ENCODE measurements around the gene GUCD1.
A peak's percentile ranks its signal among the peaks of the same experiment; 100 is the strongest.
"Not testable (repeated sequence)": the region's sequence is repeated elsewhere in the genome, so short reads cannot be mapped to it uniquely, and the experiment has no call there.

Gene GUCD1

DNA sequence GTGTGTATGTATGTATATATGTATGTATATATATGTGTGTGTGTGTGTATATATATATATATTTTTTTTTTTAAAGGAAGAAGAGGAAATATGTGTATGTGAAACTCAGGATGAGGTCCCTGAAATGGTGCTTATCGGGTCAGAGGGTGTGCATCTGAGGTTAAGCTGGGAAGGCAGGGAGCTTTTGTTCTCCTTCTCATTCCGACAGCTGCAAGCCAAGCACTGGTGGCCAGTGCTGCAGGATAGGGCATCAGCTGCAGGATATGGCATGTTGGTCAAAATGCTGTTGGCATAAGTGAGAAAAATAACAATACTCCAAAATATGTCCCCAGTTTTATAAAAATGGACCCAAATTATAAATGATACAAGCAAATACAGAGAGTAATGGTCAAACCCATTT, 8.3 kb upstream of the GUCD1 start:
- no peak for DNase-seq

DNA sequence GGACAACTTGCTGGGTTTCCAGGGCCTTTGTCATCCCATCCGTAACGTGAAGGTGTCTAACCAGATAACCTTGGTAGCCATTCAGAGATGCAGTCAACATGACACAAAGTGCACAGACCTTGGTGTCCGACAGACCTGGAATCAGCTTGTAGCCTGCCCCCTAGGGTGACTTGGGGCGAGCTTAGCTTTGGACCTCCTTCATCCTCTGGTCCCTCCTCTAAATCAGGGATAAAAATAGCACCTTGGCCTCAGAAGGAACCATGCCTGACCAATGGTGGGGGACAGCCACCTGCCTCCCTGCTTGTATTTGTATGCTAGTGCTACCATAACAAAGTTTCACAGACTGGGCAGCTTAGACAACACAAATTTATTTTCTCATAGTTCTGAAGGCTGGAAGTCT, 4.5 kb upstream of the GUCD1 start:
- DNase-seq, result no peak

DNA sequence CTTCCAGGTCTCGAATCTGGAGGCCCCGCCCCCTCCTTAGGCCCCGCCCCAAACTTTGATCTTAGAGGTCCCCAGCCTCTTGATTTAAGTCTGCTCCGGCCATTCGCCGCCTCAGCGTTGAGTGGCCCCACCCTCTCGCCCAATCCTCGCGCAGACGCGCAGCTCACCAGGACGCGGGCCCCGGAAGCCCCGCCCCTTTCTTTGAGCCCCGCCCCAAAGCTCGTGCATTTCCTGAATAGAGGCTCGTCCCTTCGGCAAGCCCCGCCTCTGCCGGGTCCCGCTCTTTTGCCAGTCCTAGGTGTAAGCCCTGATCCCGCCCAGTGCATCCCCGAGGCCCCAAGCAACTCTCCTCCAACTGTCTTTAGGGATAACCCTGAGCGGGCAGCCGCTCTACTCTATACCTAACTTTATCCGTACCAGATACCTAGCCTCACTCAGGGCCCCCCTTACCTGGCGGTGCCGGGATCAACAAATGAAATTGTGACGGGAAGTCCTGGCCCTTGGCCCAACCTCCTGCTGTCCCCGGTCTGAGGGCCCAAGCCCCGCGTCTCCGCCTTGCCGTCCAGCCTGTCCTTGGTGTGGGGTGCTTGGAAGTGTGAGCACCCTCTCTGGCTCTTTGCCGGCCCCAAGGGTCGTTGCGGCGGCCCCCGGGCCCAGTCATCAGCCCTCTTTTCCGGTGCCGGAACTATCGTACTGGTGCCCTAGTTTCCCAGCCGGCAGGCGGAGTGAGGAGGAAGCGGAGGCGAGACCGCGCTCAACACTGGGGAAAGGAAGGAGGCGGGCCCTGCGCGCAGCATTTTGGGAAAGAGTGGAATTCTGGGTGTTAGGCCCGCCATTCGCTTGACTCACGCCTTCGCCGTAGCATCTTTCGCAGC, 464 bp upstream of the GUCD1 start, which contains the start of gene SNRPD3:
SNRPD3 (plus strand) TSS at position 835 of the 875 bp plus-strand sequence. CDS start 1,676 bp downstream, outside the sequence.
- peak; percentile 100 for DNase-seq

DNA sequence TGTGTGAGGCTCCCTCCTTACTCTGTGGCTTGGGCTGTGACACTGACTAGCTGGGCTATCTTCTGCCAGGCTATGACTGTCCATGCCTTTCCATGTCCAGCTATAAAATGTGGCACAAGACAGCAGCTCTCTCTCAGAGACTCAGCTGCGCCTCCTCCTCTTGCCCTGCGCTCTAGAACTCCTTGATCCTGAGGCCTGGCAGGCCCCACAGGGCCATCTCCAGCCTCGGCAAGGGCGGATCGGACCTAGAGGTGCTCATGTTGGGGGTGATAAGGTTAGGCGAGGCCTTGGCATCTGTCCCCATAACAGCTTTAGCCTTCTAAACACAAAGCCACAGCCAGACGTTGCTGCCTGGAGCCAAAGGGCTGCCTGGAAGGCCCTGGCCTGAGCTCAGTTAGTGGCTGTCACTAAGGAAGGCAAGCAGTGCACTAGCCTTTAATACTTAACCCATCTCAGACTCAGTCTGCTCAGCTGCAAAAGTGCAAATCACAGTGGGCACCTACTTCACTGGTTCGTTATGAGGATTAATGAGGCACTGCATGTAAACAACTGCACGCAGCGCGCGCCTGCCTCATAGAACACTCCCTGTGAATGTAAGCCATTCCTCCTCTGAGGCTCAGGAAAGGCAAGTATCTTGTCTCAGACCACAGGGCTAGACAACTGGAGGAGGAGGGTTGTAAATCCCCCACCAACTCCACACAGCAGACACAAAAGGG, 1.2 kb downstream of the GUCD1 start:
- DNase-seq, result no peak

DNA sequence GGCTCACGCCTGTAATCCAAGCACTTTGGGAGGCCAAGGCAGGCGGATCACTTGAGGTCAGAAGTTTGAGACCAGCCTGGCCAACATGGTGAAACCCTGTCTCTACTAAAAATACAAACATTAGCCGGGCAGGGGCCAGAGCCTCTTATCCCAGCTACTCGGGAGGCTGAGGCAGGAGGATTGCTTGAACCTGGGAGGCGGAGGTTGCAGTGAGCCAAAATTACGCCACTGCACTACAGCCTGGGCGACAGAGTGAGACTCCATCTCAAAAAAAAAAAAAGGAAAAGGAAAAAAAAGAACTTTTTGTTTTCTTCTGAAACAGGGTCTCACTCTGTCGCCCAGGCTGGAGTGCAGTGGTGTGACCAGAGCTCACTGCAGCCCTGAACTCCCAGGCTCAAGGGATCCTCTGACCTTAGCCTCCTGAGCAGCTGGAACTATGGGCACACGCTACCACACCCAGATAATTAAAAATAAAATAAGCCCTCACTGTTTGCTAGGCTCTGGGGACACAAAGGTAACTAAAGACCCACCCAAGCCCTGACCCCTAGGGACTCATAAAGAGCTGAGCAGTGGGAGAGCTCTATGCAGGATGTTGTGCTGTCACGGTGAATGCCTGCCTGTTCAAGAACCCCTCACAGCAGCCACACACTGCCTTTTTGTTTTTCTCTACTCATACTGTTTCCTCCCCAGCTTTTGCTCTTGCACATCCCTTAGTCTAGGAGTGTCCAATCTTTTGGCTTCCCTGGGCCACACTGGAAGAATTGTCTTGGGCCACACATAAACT, 2.2 kb downstream of the GUCD1 start:
- DNase-seq, result not testable (repeated sequence)

DNA sequence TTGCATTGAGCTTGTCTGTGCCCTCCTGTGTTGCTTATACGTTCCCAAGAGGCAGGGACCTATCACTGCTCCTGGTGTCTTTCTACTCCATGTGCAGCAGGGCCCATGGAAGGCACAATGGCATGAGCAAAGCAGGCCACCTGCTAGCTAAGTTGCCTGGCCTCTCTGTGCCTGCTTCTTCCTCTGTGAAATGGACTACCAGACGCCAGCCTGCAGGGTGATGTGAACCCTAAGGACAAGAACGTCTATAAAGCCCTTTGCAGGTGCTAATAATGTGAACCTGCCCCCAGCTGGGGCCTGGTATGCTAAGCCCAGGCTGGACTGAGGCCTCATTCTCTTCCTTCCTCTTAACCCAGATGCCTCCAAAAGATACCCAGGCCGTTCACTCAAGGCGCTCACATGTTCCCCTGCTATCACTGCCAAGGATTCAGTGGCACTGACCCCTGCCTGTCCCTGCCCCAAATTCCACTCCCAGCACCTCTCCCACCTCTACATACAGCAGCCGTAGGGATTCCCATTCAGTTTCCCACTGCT, 4.0 kb downstream of the GUCD1 start:
- DNase-seq, result no peak

DNA sequence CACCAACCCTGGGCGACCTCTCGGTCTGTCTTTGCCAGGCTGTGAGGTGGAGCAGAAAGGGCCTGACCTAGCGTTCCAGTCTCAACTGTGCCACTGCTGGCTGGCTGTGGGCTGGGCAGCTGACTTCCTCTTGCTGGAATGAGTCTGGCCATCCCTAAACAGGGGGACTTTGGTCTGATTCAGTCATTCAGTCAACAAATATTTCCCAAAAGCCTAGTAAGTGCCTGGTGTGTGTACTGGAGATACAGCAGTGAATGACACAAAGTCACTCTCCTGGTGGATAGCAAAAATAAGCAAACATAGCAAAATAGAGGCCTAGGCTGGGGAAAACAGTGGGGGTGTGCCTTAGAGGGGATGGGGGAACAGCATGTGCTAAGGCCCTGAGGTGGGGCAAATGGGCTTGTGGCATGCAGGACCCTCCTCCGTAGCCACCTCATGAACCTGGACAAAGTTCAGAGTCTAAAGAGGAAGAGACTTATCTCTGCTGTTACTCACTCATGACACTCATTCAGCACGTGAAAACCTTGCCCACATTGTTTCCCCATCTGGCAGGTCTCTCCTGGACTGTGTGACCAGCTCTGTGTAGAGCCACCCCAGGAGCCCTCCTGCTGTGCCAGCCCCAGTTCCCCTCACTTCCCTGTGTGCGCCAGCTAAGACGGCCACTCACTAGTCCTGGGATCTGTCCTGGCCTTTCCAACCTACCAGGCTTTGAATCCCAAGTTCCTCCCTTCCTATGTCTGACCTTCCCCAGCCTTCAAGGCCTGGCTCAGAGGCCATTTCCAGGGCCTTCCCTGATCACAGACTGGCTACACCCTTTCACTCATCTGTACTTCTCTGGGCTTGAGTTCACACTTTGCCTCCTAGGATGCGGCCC, 4.7 kb downstream of the GUCD1 start:
- no peak for DNase-seq

DNA sequence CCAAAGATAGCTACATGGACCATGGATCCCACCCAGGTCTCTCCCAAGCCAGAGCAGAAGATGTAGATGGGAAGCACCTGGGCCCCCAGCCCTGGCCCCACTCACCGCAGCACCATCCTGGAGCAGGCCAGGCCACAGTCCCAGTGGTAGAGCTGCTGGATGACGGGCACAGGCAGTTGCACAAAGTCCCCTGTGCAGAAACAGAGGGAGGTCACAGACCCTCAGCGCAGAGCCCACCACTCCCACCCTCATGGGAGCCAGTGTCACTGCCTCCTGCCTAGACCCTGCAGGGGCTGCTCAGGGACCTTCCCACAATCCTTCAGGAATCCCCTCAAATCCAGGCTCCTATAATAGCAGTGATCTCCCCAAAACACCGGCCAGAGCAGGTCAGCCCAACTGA, 6.1 kb downstream of the GUCD1 start:
- no peak for DNase-seq

DNA sequence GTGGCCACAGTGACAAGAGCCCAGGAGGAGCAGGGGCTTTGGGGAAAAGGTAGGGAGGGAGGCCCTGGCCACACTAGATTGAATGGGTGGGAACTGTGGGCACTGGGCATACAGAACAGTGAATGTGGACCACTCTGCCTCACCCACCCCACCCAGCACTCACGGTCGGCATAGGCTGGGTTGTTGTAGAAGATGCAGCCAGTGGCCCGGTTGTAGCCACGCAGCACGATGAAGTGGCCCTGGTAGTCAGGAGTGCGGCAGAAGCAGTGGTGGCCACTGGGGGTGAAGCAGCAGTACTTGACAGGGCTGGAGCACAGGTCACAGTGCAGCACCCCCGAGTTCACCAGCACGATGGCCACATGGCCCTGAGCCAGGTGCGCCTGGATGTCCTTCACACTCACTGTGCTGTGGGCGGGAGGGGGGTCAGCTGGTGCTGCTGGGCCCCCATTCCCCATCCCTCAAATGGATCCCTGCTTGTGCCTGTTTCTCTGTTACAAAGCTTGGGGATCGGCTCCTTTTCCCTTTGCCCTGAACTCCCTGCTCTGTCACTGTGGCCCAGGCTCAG, 11.2 kb downstream of the GUCD1 start:
- DNase-seq, result no peak

DNA sequence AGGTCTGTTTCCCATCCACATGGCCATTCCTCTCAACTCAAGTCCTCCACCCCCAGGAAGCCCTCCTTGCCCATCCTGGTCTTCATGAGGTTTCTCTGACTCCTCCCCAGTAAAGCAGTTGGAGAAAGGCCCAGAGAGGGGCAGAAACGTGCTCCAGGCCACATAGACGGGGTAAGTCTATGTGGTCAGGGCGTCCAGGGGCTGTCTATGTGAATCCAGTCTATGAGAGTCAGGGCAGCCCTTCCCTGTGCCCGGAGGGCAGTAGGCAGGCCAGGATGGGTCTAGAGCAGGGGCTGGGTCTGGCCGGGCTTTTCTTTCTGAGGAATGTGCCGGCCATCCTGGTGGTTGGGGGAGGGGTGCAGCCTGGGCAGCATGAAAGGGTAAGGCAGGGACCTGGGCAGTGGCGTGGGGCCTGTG, 11.7 kb downstream of the GUCD1 start:
- DNase-seq, result no peak

DNA sequence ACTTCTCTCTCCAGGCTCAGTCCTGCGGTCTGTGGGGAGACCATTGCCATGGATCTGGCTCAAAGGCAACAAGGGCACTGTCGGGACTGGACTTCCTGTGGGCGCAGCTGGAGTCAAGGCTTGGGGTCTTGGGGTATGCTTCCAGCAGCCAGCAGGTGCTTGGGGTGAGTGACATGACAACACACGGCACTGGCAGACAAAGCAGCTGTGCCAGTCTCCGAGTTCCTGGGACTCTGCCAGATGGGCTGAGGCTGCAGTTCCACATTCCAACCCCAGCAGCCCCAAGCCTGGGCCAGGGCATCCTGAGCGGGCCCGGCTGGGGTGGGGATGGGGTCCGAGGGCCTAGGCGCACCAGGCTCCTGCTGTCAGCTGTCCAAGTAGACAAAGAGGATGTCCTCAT, 12.3 kb downstream of the GUCD1 start:
- DNase-seq, result no peak

DNA sequence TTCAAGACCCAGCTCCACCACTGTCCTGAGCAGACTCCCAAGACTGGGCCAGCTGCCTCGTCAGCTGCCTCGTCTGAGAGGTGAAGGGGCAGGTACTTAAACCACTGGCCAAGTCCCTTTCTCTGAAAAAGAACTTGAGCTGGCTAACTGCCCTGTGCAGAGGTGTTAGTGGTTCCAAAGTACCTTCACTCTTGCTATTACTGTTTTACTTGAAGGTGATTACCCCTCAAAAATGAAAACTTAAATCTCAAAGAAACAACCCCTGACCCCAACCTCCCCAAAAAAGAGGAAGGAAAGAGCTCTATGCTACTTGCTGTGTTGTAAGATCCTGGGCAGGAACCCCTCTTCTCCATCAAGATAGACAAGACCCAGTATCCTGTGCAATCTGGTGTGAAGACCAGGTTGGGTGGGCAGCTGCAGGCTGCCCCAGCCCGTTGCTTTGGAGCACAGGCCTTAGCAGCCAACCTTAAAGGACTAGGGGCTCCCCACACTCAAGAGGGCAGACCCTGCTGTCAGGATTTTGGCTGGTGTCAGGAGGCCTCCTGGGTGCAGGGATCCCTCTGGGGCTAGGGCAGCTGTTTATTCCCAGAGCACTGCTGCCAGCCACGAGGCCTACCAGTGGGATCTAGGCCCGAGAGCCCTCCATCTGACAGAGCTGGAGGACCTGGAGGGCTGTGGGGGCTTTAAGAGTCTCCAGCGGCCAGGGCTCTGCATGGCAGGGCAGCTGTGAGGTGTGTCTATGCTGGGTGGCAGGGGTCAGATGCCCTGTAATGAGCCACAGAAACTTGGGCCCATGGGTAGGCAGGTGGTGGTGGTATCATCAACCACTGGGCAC, 13.0 kb downstream of the GUCD1 start:
- no peak for DNase-seq

DNA sequence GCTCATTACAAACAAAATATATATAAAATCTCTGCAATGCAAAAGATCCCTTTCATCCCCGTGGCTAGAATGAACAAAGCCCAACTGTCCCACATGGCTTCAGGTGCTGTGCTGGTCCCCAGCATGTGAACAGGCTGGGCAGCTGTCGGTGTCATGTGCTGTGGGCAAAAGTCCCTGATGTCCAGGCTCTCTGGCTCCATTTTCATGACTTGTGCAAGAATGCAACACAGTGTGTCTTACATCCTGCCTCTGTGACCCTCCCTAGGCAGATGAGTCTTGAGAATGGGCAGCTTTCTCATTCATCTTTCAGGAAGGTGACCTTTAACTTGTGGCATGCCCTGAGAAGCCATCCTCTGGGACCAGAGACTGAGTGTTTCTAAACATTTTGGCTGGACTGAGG, 14.5 kb downstream of the GUCD1 start:
- DNase-seq, result no peak

DNA sequence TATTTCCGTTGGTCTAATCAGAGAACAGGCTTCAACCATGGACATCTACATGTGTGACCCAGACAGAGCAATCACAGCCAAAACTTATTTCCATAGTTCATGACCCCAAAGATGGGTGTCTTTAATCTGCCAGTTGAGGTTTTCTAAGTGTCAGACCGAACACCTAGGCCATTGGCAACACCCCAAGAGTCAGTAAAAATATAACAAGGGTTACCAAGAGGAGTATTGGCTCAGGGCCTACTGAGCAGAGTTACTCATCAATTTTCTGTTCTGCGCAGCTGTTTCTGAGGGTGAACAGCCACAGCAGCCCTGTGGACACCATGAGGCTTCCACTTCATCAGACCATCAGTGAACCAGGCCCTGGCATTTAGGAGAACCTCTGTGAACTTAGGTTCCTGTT, 18.8 kb downstream of the GUCD1 start:
- no peak for DNase-seq

DNA sequence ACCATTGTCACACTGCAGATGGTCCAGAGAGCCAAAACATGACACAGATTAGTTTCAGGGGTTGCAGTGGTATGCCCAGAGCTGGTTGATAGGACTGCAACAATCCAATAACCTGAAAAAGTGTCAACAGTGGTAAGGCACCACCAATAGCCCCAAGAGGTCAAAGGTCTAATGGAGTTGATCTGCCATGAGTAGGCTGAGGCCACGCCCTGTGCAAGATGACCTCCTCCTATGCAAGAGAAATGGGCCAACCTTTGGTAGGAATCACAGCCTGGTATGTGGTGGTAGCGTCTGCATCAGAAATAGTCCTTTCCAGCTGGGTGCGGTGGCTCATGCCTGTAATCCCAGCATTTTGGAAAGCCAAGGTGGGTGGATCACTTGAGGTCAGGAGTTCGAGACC, 19.6 kb downstream of the GUCD1 start:
- DNase-seq, result no peak

DNA sequence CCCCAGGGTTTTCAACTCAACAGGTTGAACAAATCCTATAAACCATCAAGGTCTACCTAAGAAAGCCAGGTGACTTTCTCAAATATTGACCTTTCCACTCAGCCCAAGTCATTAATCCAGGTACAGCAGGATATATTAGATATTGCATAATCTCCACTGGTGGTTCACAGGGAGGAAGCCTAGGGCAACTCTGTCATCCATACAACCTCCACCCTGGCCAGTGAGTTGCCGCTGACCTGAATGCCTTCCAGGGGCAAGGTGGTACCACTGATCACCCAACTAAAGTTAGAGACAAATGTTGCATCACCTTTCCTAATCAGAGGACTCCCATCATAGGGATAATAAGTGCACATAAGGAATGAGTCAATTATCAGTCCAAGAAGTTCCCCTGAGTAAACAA, 22.9 kb downstream of the GUCD1 start:
- DNase-seq, result no peak

DNA sequence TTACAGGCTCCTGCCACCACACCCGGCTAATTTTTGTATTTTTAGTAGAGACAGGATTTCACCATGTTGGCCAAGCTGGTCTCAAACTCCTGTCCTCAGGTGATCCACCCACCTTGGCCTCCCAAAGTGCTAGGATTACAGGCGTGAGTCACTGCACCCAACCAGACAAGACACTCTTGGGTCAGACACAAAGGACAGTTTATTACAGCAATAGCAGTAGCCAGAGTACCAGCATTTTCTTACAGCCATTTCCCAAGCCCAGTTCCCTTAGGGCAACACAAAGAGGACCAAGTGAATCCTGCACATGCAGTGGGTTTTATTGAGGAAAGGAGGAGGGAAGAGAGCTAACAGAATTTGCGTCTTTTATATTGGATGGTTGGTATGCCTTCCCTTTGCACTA, 24.0 kb downstream of the GUCD1 start:
- DNase-seq, result not testable (repeated sequence)

DNA sequence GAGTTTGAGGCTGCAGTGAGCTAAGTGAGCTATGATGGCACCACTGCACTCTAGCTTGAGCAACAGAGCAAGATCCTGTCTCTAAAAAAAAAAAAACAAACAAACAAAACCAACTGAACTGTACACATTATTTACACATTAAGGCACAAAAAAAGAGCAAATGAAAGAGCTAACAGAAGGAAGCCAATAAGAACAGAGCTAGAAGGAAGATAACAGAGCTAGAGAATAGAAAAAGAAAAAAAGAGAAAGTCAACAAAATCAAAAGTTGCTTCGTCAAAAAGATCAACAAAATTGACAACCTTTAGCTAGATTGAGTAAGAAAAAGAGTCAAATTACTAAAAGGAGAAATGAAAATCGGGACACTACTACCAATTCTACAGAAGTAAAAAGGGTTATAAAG, 25.0 kb downstream of the GUCD1 start:
- DNase-seq, result no peak

DNA sequence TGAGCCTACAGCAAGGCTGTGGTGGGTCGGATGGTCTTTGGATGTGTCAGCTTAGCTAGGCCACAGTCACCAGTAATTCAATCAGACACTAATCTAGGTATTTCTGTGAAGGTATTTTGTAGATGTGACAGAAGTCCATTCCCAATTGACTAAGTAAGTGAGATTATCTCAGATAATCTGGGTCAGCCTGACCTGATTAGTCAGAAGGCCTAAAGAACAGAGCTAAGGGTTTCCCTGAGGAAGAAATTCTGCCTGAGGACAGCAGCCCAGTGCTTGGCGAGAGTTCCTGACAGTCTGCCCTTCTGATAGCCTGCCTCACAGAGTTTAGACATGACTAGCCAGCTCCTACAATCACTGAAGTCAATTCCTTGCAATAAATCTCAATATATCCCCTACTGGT, 28.7 kb downstream of the GUCD1 start:
- no peak for DNase-seq

DNA sequence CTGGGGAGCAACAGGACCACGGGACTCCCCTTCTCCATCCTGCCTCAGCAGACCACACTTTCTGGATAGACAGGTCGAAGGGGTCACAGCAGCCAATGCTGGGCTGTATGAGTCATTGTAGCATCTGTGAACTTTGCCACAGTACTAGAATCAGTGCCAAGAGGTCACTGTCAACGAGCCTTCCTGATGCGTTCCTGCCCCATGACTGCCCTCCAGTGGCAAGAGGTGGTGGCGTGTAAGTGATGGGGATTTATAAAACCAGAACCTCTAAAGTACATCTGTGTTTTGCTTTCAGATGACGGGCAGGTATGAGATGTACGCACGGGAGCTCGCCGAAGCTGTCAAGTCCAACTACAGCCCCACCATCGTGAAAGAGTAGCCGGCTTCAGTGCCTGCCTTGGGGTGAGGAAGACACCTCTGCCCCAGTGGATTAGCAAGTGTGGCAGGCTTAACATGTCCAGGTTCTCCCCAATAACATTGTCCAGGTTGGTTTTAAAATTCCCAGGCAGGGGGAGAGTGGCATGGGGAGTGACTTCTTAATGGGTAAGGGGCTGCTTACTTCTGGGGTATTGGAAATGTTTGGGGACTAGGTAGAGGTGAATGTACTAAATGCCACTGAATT, 29.4 kb downstream of the GUCD1 start:
- peak; percentile 90 for DNase-seq

Measured in activated effector memory CD4-positive, alpha-beta T cell treated with anti-CD3 and anti-CD28 coated beads, Interleukin-2, amount 50 U/mL, for 16 hours (primary cell).